ENCODE data around the gene KRT16.
"Not testable (repeated sequence)": the region's sequence is repeated elsewhere in the genome, so short reads cannot be mapped to it uniquely, and the experiment has no call there.

KRT16 gene

GRCh38 chr17:41618341-41619035, 5.9 kb upstream of the KRT16 start:
- Mint-ChIP-seq H3K27ac (no peak overlapping the region), H3K27me3 (peaks cover 13% of the 10 kb centered on the region)
- no peak for DNase-seq (ENCODE audit: low spot score in 2 of 2)

GRCh38 chr17:41617698-41618097, 5.1 kb upstream of the KRT16 start:
- no peak for DNase-seq (ENCODE audit: low spot score in 2 of 2)
- H3K36me3 Mint-ChIP-seq: no peaks in the 10 kb centered on the region
- no peaks in the 10 kb centered on the region for H3K4me1 Mint-ChIP-seq
- no peak for ATAC-seq (ENCODE audit: low read depth)
- no peak overlapping the region for H3K4me3 Mint-ChIP-seq
- peaks cover 16% of the 10 kb centered on the region for H3K27me3 Mint-ChIP-seq
- no peak overlapping the region for H3K27ac Mint-ChIP-seq
- no peaks in the 10 kb centered on the region for H3K9me3 Mint-ChIP-seq

More at GRCh38 chr17:41618341-41619035, 5.9 kb upstream of the KRT16 start:
- Mint-ChIP-seq H3K4me3 (no peak overlapping the region), H3K4me1 (no peaks in the 10 kb centered on the region), H3K36me3 (no peaks in the 10 kb centered on the region), H3K9me3 (no peaks in the 10 kb centered on the region)
- ATAC-seq (ENCODE audit: low read depth): no peak

GRCh38 chr17:41617136-41617535, 4.6 kb upstream of the KRT16 start:
- no peak for DNase-seq (ENCODE audit: low spot score in 2 of 2)
- Mint-ChIP-seq H3K27me3 (peaks cover 18% of the 10 kb centered on the region), H3K4me1 (no peaks in the 10 kb centered on the region), H3K9me3 (no peaks in the 10 kb centered on the region), H3K36me3 (no peaks in the 10 kb centered on the region), H3K4me3 (no peak overlapping the region), H3K27ac (no peak overlapping the region)
- ATAC-seq (ENCODE audit: low read depth): no peak

GRCh38 chr17:41616486-41616885, 3.9 kb upstream of the KRT16 start:
- H3K4me3 Mint-ChIP-seq; DNase-seq (ENCODE audit: low spot score in 2 of 2); ATAC-seq (ENCODE audit: low read depth); H3K27ac Mint-ChIP-seq; H3K9me3 Mint-ChIP-seq; H3K36me3 Mint-ChIP-seq; H3K4me1 Mint-ChIP-seq: not testable (repeated sequence)
- H3K27me3 Mint-ChIP-seq: peaks cover 15% of the 10 kb centered on the region

- Mint-ChIP-seq H3K4me3 (no peak overlapping the region), H3K27me3 (peaks cover 16% of the 10 kb centered on the region), H3K36me3 (no peaks in the 10 kb centered on the region), H3K4me1 (no peaks in the 10 kb centered on the region), H3K9me3 (no peaks in the 10 kb centered on the region), H3K27ac (no peak overlapping the region)
- ATAC-seq (ENCODE audit: low read depth) (no peak), DNase-seq (ENCODE audit: low spot score in 2 of 2) (no peak)
Measured at GRCh38 chr17:41615454-41615853, 2.9 kb upstream of the KRT16 start.

- peaks cover 17% of the 10 kb centered on the region for H3K27me3 Mint-ChIP-seq
- H3K9me3 Mint-ChIP-seq; ATAC-seq (ENCODE audit: low read depth); DNase-seq (ENCODE audit: low spot score in 2 of 2); H3K4me3 Mint-ChIP-seq; H3K4me1 Mint-ChIP-seq; H3K36me3 Mint-ChIP-seq; H3K27ac Mint-ChIP-seq: not testable (repeated sequence)
Measured at GRCh38 chr17:41614767-41615166, 2.2 kb upstream of the KRT16 start.

GRCh38 chr17:41614098-41614497, 1.5 kb upstream of the KRT16 start:
- H3K4me3 Mint-ChIP-seq: no peak overlapping the region
- DNase-seq (ENCODE audit: low spot score in 2 of 2) (no peak), ATAC-seq (ENCODE audit: low read depth) (no peak)
- no peaks in the 10 kb centered on the region for H3K36me3 Mint-ChIP-seq
- no peaks in the 10 kb centered on the region for H3K4me1 Mint-ChIP-seq
- peaks cover 16% of the 10 kb centered on the region for H3K27me3 Mint-ChIP-seq
- no peaks in the 10 kb centered on the region for H3K9me3 Mint-ChIP-seq
- no peak overlapping the region for H3K27ac Mint-ChIP-seq

- Mint-ChIP-seq H3K36me3 (no peaks in the 10 kb centered on the region), H3K4me1 (no peaks in the 10 kb centered on the region), H3K27ac (no peak overlapping the region), H3K9me3 (no peaks in the 10 kb centered on the region), H3K4me3 (no peak overlapping the region), H3K27me3 (peaks cover 15% of the 10 kb centered on the region)
- ATAC-seq (ENCODE audit: low read depth): no peak
- DNase-seq (ENCODE audit: low spot score in 2 of 2): no peak
Measured at GRCh38 chr17:41613277-41614082, 913 bp upstream of the KRT16 start.

GRCh38 chr17:41610965-41611640, 1.5 kb downstream of the KRT16 start:
- Mint-ChIP-seq H3K9me3 (peaks cover 11% of the 10 kb centered on the region), H3K4me1 (no peaks in the 10 kb centered on the region), H3K27me3 (peaks cover 19% of the 10 kb centered on the region), H3K4me3 (no peak overlapping the region), H3K36me3 (peaks cover 3% of the 10 kb centered on the region), H3K27ac (no peak overlapping the region)
- DNase-seq (ENCODE audit: low spot score in 2 of 2) (no peak), ATAC-seq (ENCODE audit: low read depth) (no peak)

- not testable (repeated sequence) for ATAC-seq (ENCODE audit: low read depth); H3K4me1 Mint-ChIP-seq; H3K4me3 Mint-ChIP-seq; H3K27ac Mint-ChIP-seq; H3K36me3 Mint-ChIP-seq; DNase-seq (ENCODE audit: low spot score in 2 of 2)
- Mint-ChIP-seq H3K27me3 (peaks cover 19% of the 10 kb centered on the region), H3K9me3 (peaks cover 14% of the 10 kb centered on the region)
Measured at GRCh38 chr17:41610061-41610517, 2.5 kb downstream of the KRT16 start.

GRCh38 chr17:41606930-41607329, 5.6 kb downstream of the KRT16 start:
- not testable (repeated sequence) for H3K4me3 Mint-ChIP-seq; ATAC-seq (ENCODE audit: low read depth); H3K36me3 Mint-ChIP-seq; H3K27ac Mint-ChIP-seq; H3K4me1 Mint-ChIP-seq; DNase-seq (ENCODE audit: low spot score in 2 of 2)
- Mint-ChIP-seq H3K27me3 (peaks cover 13% of the 10 kb centered on the region), H3K9me3 (peaks cover 14% of the 10 kb centered on the region)

GRCh38 chr17:41602524-41602923, 10.0 kb downstream of the KRT16 start:
- Mint-ChIP-seq H3K36me3 (peaks cover 3% of the 10 kb centered on the region), H3K9me3 (peaks cover 15% of the 10 kb centered on the region), H3K4me1 (no peaks in the 10 kb centered on the region), H3K27ac (no peak overlapping the region), H3K4me3 (no peak overlapping the region), H3K27me3 (peaks cover 10% of the 10 kb centered on the region)
- ATAC-seq (ENCODE audit: low read depth): no peak
- DNase-seq (ENCODE audit: low spot score in 2 of 2): no peak

- H3K36me3 Mint-ChIP-seq: no peaks in the 10 kb centered on the region
- no peak overlapping the region for H3K27ac Mint-ChIP-seq
- no peak for DNase-seq (ENCODE audit: low spot score in 2 of 2)
Measured at GRCh38 chr17:41600318-41600717, 12.2 kb downstream of the KRT16 start.

GRCh38 chr17:41599680-41600079, 12.9 kb downstream of the KRT16 start:
- Mint-ChIP-seq H3K27ac (no peak overlapping the region), H3K9me3 (peaks cover 4% of the 10 kb centered on the region), H3K4me3 (no peak overlapping the region), H3K36me3 (no peaks in the 10 kb centered on the region), H3K4me1 (no peaks in the 10 kb centered on the region), H3K27me3 (peaks cover 11% of the 10 kb centered on the region)
- DNase-seq (ENCODE audit: low spot score in 2 of 2): no peak
- no peak for ATAC-seq (ENCODE audit: low read depth)

More at GRCh38 chr17:41600318-41600717, 12.2 kb downstream of the KRT16 start:
- no peak for ATAC-seq (ENCODE audit: low read depth)
- peaks cover 9% of the 10 kb centered on the region for H3K27me3 Mint-ChIP-seq
- H3K4me1 Mint-ChIP-seq: no peaks in the 10 kb centered on the region
- H3K9me3 Mint-ChIP-seq: peaks cover 4% of the 10 kb centered on the region
- no peak overlapping the region for H3K4me3 Mint-ChIP-seq

Data from memory B cell (primary cell).